Epidermal melanocyte (primary cell): ENCODE data around the gene ID4.
A peak's percentile ranks its signal among the peaks of the same experiment; 100 is the strongest.

Source experiments
- DNase-seq: peaks from one replicate; pipeline ENCODE4 v3.0.0; 2011; ENCODE audit warnings: low spot score; ENCODE audit not compliant: insufficient read length

Gene ID4

GRCh38 chr6:19836799-19837510 lies at the start of gene ID4:
TSS of gene ID4 (plus strand) at chr6:19837370. CDS start at chr6:19837755, 385 bp downstream.
- peak; percentile 91 for DNase-seq

GRCh38 chr6:19788686-19789085 lies 48.5 kb upstream of the ID4 start:
- no peak for DNase-seq

- DNase-seq = no peak
These were observed 47.9 kb upstream of the ID4 start for GRCh38 chr6:19789100-19789803.

- no peak for DNase-seq
These were observed 45.9 kb upstream of the ID4 start for GRCh38 chr6:19791267-19791666.

- DNase-seq = no peak
These were observed 42.0 kb upstream of the ID4 start for GRCh38 chr6:19795211-19795610.

- no peak for DNase-seq
These were observed 40.7 kb upstream of the ID4 start for GRCh38 chr6:19796452-19796851.

- DNase-seq = no peak
These were observed 38.8 kb upstream of the ID4 start for GRCh38 chr6:19798362-19798761.

- no peak for DNase-seq
These were observed 34.5 kb upstream of the ID4 start for GRCh38 chr6:19802656-19803055.

GRCh38 chr6:19803331-19804204 lies 33.6 kb upstream of the ID4 start:
- DNase-seq = no peak

- DNase-seq = peak; percentile 21
These were observed 32.7 kb upstream of the ID4 start for GRCh38 chr6:19804205-19805128.

- no peak for DNase-seq
These were observed 32.1 kb upstream of the ID4 start for GRCh38 chr6:19805129-19805481.

- no peak for DNase-seq
These were observed 30.2 kb upstream of the ID4 start for GRCh38 chr6:19806971-19807396.

GRCh38 chr6:19811397-19812079 lies 25.6 kb upstream of the ID4 start:
- no peak for DNase-seq

- peak; percentile 32 for DNase-seq
These were observed 24.6 kb upstream of the ID4 start for GRCh38 chr6:19812512-19813119.

- no peak for DNase-seq
These were observed 18.4 kb upstream of the ID4 start for GRCh38 chr6:19818805-19819204.

GRCh38 chr6:19824058-19824807 lies 12.9 kb upstream of the ID4 start:
- DNase-seq = no peak

GRCh38 chr6:19827247-19827646 lies 9.9 kb upstream of the ID4 start:
- DNase-seq = no peak

- DNase-seq = no peak
These were observed 9.3 kb upstream of the ID4 start for GRCh38 chr6:19827903-19828302.

GRCh38 chr6:19830171-19830570 lies 7.0 kb upstream of the ID4 start:
- DNase-seq = no peak
